ENCODE results near the gene SERF2. TPM values are rescaled to one million over a fixed set of nuclear protein-coding genes. Genes with fewer than 3 reads are reported as not detected.
A peak's percentile ranks its signal among the peaks of the same experiment; 100 is the strongest.
"Not testable (repeated sequence)": the region's sequence is repeated elsewhere in the genome, so short reads cannot be mapped to it uniquely, and the experiment has no call there.

The SERF2 gene
- total RNA-seq, 1 donor from 2014 or later, result 1,014 TPM

- intact Hi-C loops (cut with micrococcal nuclease), result no loop called here
- ATAC-seq (no peak), DNase-seq (no peak)
These were observed 2.7 kb upstream of the SERF2 start for GRCh38 chr15:43789409-43789808.

GRCh38 chr15:43792761-43793476 is 799 bp downstream of the SERF2 start:
- ATAC-seq (peak; percentile 8), DNase-seq (peak; percentile 61)
- intact Hi-C loops (cut with micrococcal nuclease), result no loop called here

GRCh38 chr15:43793647-43794046 is 1.5 kb downstream of the SERF2 start:
- ATAC-seq (no peak), DNase-seq (no peak)
- intact Hi-C loops (cut with micrococcal nuclease), result no loop called here

- DNase-seq, result no peak
- intact Hi-C loops (cut with micrococcal nuclease), result no loop called here
- no peak for ATAC-seq
These were observed 2.3 kb downstream of the SERF2 start for GRCh38 chr15:43794269-43795037.

- DNase-seq, result no peak
- no peak for ATAC-seq
- intact Hi-C loops (cut with micrococcal nuclease), result no loop called here
These were observed 3.1 kb downstream of the SERF2 start for GRCh38 chr15:43795197-43795596.

- no peak for ATAC-seq
- intact Hi-C loops (cut with micrococcal nuclease), result no loop called here
These were observed 3.9 kb downstream of the SERF2 start for GRCh38 chr15:43795997-43796396.

GRCh38 chr15:43796566-43796965 is 4.4 kb downstream of the SERF2 start:
- intact Hi-C loops (cut with micrococcal nuclease), result no loop called here
- DNase-seq (no peak), ATAC-seq (no peak)

More at GRCh38 chr15:43795997-43796396, 3.9 kb downstream of the SERF2 start:
- DNase-seq, result no peak

- ATAC-seq (no peak), DNase-seq (no peak)
- intact Hi-C loops (cut with micrococcal nuclease), result no loop called here
These were observed 7.3 kb downstream of the SERF2 start for GRCh38 chr15:43799209-43799944.

GRCh38 chr15:43799945-43800285 is 7.8 kb downstream of the SERF2 start, which contains the start of gene SERINC4:
Gene SERINC4, minus strand, starts transcription at chr15:43800220. Its CDS starts 234 bp downstream, at chr15:43799986.
- DNase-seq (no peak), ATAC-seq (peak; percentile 5)
- intact Hi-C loops (cut with micrococcal nuclease), result no loop called here

- DNase-seq (peak; percentile 96), ATAC-seq (peak; percentile 92)
- intact Hi-C loops (cut with micrococcal nuclease), result no loop called here
These were observed 8.4 kb downstream of the SERF2 start, which contains the start of gene HYPK for GRCh38 chr15:43800286-43801141. Gene HYPK, plus strand, starts transcription at chr15:43800599. Its CDS starts 24 bp downstream, at chr15:43800623.

GRCh38 chr15:43802676-43803075 is 10.6 kb downstream of the SERF2 start:
- ATAC-seq, result not testable (repeated sequence)

GRCh38 chr15:43808435-43808950 is 16.4 kb downstream of the SERF2 start:
- intact Hi-C loops (cut with micrococcal nuclease), result no loop called here
- ATAC-seq (no peak), DNase-seq (no peak)

More at GRCh38 chr15:43802676-43803075, 10.6 kb downstream of the SERF2 start:
- DNase-seq; intact Hi-C loops (cut with micrococcal nuclease): not testable (repeated sequence)

GRCh38 chr15:43808960-43809678 is 17.0 kb downstream of the SERF2 start:
- no peak for DNase-seq
- no peak for ATAC-seq
- intact Hi-C loops (cut with micrococcal nuclease), result no loop called here

- DNase-seq; intact Hi-C loops (cut with micrococcal nuclease); ATAC-seq: not testable (repeated sequence)
These were observed 22.9 kb downstream of the SERF2 start for GRCh38 chr15:43815064-43815463.

GRCh38 chr15:43821505-43821904 is 29.4 kb downstream of the SERF2 start:
- intact Hi-C loops (cut with micrococcal nuclease), result no loop called here
- no peak for ATAC-seq
- no peak for DNase-seq

GRCh38 chr15:43824302-43825246 is 32.5 kb downstream of the SERF2 start, which contains the start of gene MFAP1:
Gene MFAP1, minus strand, starts transcription at chr15:43824690. Its CDS starts 121 bp downstream, at chr15:43824569.
- peak; percentile 94 for DNase-seq
- intact Hi-C loops (cut with micrococcal nuclease), result no loop called here
- ATAC-seq, result peak; percentile 96

- ATAC-seq; intact Hi-C loops (cut with micrococcal nuclease); DNase-seq: not testable (repeated sequence)
These were observed 33.2 kb downstream of the SERF2 start for GRCh38 chr15:43825305-43825704.
